ENCODE data around the gene FBXW8.
"Not testable (repeated sequence)": the region's sequence is repeated elsewhere in the genome, so short reads cannot be mapped to it uniquely, and the experiment has no call there.

Gene FBXW8

DNA sequence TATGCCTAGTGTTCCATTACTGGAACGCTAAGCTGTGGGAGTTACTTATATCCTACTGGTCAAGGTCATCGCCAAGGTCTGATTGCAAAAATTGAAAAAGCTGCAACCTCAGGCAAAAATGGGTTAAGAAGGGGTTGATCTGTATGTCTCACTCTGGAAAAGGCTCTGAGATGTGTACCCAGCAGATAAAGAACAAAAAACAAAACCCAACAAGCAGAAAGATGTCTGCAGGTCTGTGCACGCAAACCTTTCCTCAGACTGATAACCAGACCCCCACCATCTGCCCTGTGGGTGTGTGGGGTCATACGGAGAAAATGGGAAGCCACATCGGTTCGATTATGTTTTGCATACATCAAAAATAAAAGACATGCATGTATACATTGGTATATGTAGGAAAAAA lies 132.1 kb downstream of the FBXW8 start:
- no peak for FAIRE-seq

DNA sequence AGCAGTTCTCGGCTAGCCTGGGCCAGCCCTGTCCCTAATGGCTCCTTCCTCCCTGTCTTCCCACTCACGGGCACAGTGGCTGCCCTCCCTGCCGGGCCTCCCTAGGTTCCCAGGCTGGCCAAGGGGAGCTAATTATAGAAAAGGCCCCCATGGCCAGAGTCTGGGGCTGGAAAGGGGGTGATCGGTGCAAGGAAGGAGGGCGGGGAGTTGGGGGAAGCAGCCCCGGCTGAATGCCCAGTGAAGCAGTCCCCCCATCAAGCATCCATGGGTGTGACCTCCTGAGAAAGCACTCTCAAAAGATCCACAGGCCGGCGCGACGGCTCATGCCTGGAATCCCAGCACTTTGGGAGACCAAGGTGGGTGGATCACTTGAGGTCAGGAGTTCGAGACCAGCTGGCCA lies 133.6 kb downstream of the FBXW8 start:
- FAIRE-seq = no peak

- FAIRE-seq = no peak
Observed at GRCh38 chr12:117044790-117045159, 134.0 kb downstream of the FBXW8 start.

GRCh38 chr12:117045160-117046010 lies 134.6 kb downstream of the FBXW8 start:
- no peak for FAIRE-seq

GRCh38 chr12:117046011-117046369 lies 135.2 kb downstream of the FBXW8 start:
- no peak for FAIRE-seq

DNA sequence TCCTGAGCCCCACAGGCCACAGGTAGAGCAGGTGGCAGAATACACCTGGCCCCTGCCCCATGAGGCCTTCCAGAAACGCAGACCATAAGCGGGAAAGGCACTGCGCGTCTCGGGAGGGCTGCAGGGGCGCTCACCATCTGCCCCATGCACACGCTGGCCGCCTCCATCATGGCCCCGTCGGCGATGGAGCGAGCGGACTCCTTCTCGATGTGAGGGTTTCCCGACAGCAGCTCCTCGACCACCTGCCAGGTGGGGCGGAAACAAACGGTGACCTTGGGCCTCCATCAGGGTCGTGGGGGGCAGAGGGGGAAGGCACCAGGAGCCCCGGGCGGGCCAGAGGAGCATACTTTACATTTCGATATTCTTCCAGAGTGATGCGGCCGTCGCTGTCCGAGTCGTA lies 135.7 kb downstream of the FBXW8 start:
- no peak for FAIRE-seq

GRCh38 chr12:117046861-117047530 lies 136.2 kb downstream of the FBXW8 start:
- no peak for FAIRE-seq

- no peak for FAIRE-seq
Observed at GRCh38 chr12:117047810-117048584, 137.2 kb downstream of the FBXW8 start.

GRCh38 chr12:117048585-117048904 lies 137.8 kb downstream of the FBXW8 start:
- FAIRE-seq = no peak

GRCh38 chr12:117049295-117049694 lies 138.5 kb downstream of the FBXW8 start:
- FAIRE-seq = no peak

GRCh38 chr12:117050060-117050459 lies 139.3 kb downstream of the FBXW8 start:
- FAIRE-seq = no peak

- no peak for FAIRE-seq
Observed at GRCh38 chr12:117051380-117051779, 140.6 kb downstream of the FBXW8 start.

DNA sequence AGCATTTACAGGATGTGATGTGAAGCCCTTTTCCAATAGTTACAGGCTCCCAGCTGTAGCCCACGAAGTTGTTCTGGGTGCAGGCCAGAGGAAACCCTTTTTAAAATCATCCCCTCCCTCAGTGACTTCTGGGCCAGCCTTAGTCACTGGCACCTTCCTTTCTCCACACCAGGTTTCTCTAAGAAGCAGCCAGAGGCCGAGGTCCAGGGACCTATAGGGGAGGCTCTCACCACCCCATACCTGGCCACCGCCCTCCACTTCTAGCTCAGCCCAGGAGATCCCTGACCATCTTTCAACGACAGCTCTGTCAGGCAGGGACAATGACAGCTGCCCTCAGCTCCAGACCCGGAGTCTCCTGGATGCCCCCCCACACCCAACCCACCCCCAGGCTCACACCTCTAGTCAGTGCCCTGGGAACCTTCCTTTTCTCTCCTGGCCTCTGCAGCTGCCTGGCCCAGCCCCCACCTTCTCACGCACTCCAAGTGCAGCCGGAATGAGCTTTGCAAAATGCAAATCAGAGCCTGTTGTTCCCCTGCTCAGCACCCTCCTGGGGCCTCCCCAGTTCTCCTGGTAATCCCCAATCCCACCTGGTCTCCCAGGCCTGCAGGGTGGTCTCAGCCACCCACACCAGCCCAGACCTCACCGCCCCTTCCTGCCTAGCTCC lies 141.8 kb downstream of the FBXW8 start:
- no peak for FAIRE-seq

GRCh38 chr12:117053050-117053400 lies 142.3 kb downstream of the FBXW8 start:
- FAIRE-seq = no peak

GRCh38 chr12:117053597-117054201 lies 142.9 kb downstream of the FBXW8 start:
- no peak for FAIRE-seq

DNA sequence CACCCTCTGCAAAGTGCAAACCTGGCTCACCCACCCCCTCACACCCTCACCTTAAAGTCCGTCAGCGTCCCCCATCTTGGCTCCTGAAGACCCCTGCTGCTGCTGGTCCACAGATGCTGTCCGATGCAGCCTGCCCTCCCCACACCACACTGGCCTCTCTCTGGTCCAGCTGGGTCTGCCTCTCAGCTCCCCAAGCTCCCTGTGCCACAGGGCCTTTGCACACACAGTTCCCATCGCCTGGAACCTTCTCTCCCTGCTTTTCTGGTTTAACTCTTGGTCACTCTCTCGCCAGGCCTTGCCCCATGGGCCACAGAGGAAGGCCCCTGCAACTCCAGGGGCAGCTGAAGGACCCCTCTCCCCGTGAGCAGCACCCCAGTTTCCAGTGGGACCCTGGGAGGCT lies 143.5 kb downstream of the FBXW8 start:
- FAIRE-seq = no peak

GRCh38 chr12:117057626-117058025 lies 146.9 kb downstream of the FBXW8 start:
- FAIRE-seq = not testable (repeated sequence)

DNA sequence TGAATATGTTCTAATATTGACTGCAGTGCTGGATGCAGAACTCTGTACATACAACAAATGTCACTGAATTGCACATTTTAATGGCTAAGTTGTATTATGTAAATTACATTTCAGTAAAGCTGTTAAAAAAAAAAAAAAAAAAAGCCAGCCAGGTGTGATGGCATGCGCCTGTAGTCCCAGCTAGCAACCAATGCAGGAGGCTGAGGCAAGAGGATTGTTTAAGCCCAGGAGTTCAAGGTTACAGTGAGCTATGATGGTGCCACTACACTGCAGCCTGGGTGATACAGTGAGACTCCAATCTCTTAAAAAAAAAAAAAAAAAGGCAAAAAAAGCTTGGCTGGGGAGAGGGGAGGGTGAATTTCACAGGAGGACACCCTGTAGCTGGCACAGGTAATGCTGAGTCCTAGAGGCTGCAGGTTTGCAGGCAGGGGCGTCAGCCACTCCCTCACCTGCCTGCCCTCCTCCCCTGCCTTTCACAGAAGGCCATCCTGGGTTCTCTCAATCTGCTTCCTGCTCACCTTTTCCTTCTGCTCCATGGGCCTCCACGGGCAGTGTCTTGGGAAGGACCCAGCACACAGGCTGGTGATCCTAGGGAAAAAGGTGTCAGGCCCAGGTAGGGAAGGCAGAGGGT lies 147.8 kb downstream of the FBXW8 start:
- no peak for FAIRE-seq

GRCh38 chr12:117059156-117059555 lies 148.4 kb downstream of the FBXW8 start:
- no peak for FAIRE-seq

DNA sequence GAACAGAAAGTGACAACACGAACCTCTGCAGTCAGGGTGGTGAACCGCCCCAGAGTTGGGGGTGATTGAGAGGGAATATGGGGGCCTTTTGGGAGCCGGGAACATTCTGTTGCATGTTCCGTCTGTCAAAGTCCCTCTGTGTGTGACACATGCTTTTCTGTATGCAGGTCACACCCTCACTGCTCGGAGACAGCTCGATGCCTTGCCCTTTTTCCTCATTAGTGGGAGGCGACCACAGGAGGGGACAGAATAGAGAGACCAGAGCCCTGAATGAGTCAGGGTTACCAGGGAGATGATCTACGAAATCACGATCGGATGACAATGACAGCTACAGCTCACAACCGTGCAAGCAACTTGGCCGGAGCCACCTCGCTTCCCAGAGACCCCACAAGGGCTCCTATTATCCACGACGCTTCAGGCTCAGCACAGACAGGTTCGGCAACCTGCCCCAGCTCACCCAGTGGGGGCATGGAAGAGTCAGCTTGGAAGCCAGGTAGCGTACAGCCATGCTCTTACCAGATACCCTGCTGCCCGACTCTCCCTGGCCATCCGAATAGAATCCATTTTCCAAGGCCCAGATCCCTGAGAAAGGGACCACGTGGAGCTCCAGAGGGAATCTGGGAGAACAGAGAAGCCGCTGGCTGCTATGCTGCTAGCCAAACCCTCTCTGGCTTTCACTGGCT lies 149.6 kb downstream of the FBXW8 start:
- FAIRE-seq = no peak

DNA sequence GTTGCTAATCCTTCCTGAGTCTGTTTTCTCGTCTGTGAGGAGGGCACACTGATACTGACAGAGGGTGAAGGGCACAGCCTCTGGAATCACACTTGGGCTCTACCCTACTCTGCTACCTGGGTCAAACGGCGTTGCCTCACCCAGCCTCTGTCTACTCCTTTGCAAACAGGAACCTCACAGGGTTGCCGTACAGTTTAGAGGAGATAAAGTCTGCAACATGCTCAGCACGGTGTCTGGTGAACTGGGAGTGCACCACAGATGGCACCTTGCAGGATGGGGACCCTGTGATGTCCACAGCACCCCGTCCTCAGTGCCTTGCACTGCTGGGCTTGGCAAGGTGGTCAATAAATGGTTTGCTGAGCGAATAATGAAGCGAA lies 150.2 kb downstream of the FBXW8 start:
- FAIRE-seq = no peak

DNA sequence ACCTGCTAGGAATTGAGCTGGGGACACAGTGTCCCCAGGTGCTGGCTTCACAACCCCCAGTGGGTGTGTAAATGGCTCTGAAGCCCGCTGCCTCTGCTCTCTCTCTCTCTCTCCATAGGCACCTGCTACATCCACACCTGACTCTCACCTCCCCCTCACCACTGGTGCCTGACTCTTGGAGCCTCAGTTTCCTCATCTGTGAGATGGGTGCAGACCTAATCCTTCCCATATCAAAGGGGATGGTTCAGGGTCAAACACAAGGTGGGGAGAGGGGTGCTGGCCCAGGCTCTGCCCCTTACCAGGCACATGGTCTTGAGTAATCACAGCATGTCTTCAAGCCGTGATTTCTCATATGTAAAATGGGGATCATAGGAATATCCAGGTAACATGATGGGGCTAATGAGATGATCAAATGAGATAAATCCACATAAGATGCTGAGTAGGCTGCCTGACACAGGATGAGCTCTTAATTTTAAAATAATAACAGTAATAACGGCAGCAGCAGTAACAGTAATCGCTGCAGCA lies 150.9 kb downstream of the FBXW8 start:
- no peak for FAIRE-seq

Data from endometrium (tissue), 2 donors.